Measurements from ENCODE around the gene HLA-C. TPM values are rescaled to one million over a fixed set of nuclear protein-coding genes. Genes with fewer than 3 reads are reported as not detected.

HLA-C gene
- total RNA-seq, 1 donor from 2014 or later, result 785 TPM

Other genes starting within 250 kb of the HLA-C start
- not detected in 2 replicates for gene C6orf15, start 159.5 kb downstream of the HLA-C start, total RNA-seq
- gene PSORS1C1, start 157.3 kb downstream of the HLA-C start, total RNA-seq, result 1.6 and 1.8 TPM in 2 replicates
- gene CDSN, start 151.6 kb downstream of the HLA-C start, total RNA-seq, result not detected in 2 replicates
- gene PSORS1C2, start 133.0 kb downstream of the HLA-C start, total RNA-seq, result not detected in 2 replicates
- gene CCHCR1, start 114.3 kb downstream of the HLA-C start, total RNA-seq, result 9.3 and 13.8 TPM in 2 replicates
- gene TCF19, start 113.5 kb downstream of the HLA-C start, total RNA-seq, result 9.7 and 10.0 TPM in 2 replicates
- not detected in 2 replicates for gene POU5F1, start 101.4 kb downstream of the HLA-C start, total RNA-seq
- gene HLA-B, start 85.1 kb upstream of the HLA-C start, total RNA-seq, result 1,037 and 2,213 TPM in 2 replicates
- 55.0 and 63.6 TPM in 2 replicates for gene MICA, start 131.5 kb upstream of the HLA-C start, total RNA-seq
- gene MICB, start 226.1 kb upstream of the HLA-C start, total RNA-seq, result 14.5 and 19.1 TPM in 2 replicates